Activated CD4-positive, alpha-beta T cell treated with anti-CD3 and anti-CD28 coated beads for 36 hours (primary cell): ENCODE results near the gene GHRL. TPM values are rescaled to one million over a fixed set of nuclear protein-coding genes. Genes with fewer than 3 reads are reported as not detected.

Source experiments
- ATAC-seq: fragments of 200-7000 bp; cut with Tn5 transposase; one replicate; pipeline ENCODE4 v1.10.0; 2021; ENCODE audit warnings: mild to moderate bottlenecking, moderate library complexity
- CTCF ChIA-PET: fragments of 350-600 bp; sonication (Branson Sonifier 250); formaldehyde crosslinking; loops from one replicate; lab custom pipeline; 2021; ENCODE audit warnings: antibody characterized with exemption; lab: Charles Lee
- POLR2A ChIA-PET: fragments of 350-600 bp; sonication (Branson Sonifier 250); formaldehyde crosslinking; loops from one replicate; lab custom pipeline; 2021; ENCODE audit warnings: antibody characterized with exemption, inconsistent platforms; lab: Charles Lee
- DNase-seq: peaks from one replicate; pipeline ENCODE4 v3.0.0-alpha.2; 2020
- H3K27ac Mint-ChIP-seq: one replicate; pipeline ENCODE4 v1.8.0; 2021; ENCODE audit warnings: mixed read lengths
- H3K27me3 Mint-ChIP-seq: one replicate; pipeline ENCODE4 v1.8.0; 2021; ENCODE audit warnings: mixed read lengths
- H3K36me3 Mint-ChIP-seq: one replicate; pipeline ENCODE4 v1.8.0; 2021; ENCODE audit warnings: low read depth, mixed read lengths
- H3K4me1 Mint-ChIP-seq: one replicate; pipeline ENCODE4 v1.8.0; 2021; ENCODE audit warnings: mixed read lengths
- H3K4me3 Mint-ChIP-seq: one replicate; pipeline ENCODE4 v1.8.0; 2021; ENCODE audit warnings: mild to moderate bottlenecking, moderate library complexity, mixed read lengths
- H3K9me3 Mint-ChIP-seq: one replicate; pipeline ENCODE4 v1.8.0; 2021; ENCODE audit warnings: low read depth, mixed read lengths
- intact Hi-C, 2 experiments: fragments of 100-400 bp; cut with DNase I in 1 of 2; cut with micrococcal nuclease in 1 of 2; formaldehyde crosslinking; loops; one replicate each; pipeline versions ENCODE4 v1.14.2 to v1.15.1; 2022 to 2024; cut with DNase I, micrococcal nuclease
- total RNA-seq, 2 experiments: library from RNA; stranded (reverse); gene quantifications; one replicate each; pipeline ENCODE4 v1.2.3, GENCODE V29; 2021

GHRL gene
- total RNA-seq, result under 1 TPM; 0.19 to 0.30 TPM

- Mint-ChIP-seq H3K4me3 (no peak within 1 kb of the TSS), H3K27me3 (no peaks in the 10 kb centered on the region), H3K36me3 (peaks cover 32% of the 10 kb centered on the region), H3K27ac (peak within 1 kb of the TSS; percentile 55), H3K4me1 (peaks cover 8% of the 10 kb centered on the region), H3K9me3 (no peaks in the 10 kb centered on the region)
- CTCF ChIA-PET, result interaction anchor here (0.7 to 1.3 kb wide), 4 partner anchors 9 to 235 kb away, joined by 3 to 4 read pairs (median 4); no protein-coding TSS in a partner anchor
- POLR2A ChIA-PET, result interaction anchor here (0.6 kb wide), 2 partner anchors 18 to 156 kb away, joined by 3 to 4 read pairs; no protein-coding TSS in a partner anchor
- ATAC-seq, result peak; percentile 47
- intact Hi-C loops, result no loop called here
- no peak for DNase-seq
These were observed at the start of gene GHRL for GRCh38 chr3:10292505-10293419. Gene GHRL (minus strand): TSS chr3:10292947. CDS start chr3:10290180, 2,767 bp downstream.

DNA sequence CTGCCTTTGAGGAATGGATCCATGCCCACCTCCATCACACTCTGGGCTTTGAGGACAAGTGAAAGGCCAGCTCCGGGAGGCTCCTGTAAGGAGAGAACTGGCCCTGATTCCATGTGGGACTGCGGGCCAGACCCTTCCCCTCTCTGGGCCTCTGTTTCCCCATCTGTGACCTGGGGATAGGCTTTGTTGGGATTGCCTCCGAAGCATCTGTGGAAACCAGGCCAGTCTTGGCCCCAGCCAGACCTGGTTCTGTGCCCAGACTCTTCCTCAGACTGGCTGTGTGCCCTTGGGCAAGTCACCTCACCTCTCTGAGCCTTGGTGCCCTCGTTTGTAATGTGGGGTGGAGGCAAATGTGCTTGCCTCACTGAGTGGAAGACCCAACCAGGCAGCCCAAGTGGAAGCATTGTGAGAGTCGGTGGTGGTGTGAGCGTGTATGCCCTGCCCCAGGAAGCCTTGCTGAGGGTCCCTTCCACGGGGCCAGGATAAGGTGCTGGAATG lies 49.2 kb upstream of the GHRL start:
- H3K4me3 Mint-ChIP-seq, result no peak overlapping the region
- H3K9me3 Mint-ChIP-seq, result no peaks in the 10 kb centered on the region
- H3K4me1 Mint-ChIP-seq, result no peaks in the 10 kb centered on the region
- peaks cover 2% of the 10 kb centered on the region for H3K27me3 Mint-ChIP-seq
- ChIA-PET POLR2A (no interaction called here), CTCF (interaction anchor here (0.5 kb wide), 1 partner anchor 462 kb away, joined by 3 read pairs; the partner anchor contains the start of gene CIDEC)
- intact Hi-C loops, result loop anchor here in 1 of 2 experiments (10.0 kb wide), 1 partner anchor 183 kb away; no protein-coding TSS in a partner anchor
- DNase-seq (no peak), ATAC-seq (no peak)
- H3K27ac Mint-ChIP-seq, result no peak overlapping the region
- H3K36me3 Mint-ChIP-seq, result no peaks in the 10 kb centered on the region

DNA sequence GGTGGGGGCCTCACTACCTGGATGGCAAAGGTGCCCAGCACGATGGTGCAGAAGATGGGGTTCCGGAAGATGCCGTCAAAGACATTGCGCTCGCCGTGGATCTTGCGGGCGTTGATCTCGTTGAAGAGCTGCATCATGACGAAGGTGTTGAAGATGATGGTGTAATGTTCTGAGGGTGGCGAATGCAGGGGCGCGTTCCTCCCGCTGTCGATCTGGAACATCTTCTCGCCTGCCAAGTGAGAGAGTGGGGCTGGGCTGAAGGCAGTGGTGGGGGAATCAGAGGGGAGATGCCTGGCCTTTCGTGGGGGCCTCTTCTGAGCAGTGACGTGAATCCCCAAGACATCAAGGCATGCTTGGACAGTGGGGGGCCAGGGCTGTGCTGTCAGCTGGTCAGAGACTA lies 47.7 kb upstream of the GHRL start:
- ChIA-PET CTCF (interaction anchor here (1.3 to 1.6 kb wide), 2 partner anchors 9 to 398 kb away, joined by 3 to 5 read pairs; no protein-coding TSS in a partner anchor), POLR2A (no interaction called here)
- Mint-ChIP-seq H3K36me3 (no peaks in the 10 kb centered on the region), H3K4me3 (no peak overlapping the region), H3K27ac (no peak overlapping the region), H3K27me3 (peaks cover 2% of the 10 kb centered on the region), H3K9me3 (no peaks in the 10 kb centered on the region), H3K4me1 (no peaks in the 10 kb centered on the region)
- DNase-seq, result no peak
- intact Hi-C loops, result loop anchor here in 1 of 2 experiments (10.0 kb wide), 1 partner anchor 184 kb away; no protein-coding TSS in a partner anchor
- ATAC-seq, result no peak

DNA sequence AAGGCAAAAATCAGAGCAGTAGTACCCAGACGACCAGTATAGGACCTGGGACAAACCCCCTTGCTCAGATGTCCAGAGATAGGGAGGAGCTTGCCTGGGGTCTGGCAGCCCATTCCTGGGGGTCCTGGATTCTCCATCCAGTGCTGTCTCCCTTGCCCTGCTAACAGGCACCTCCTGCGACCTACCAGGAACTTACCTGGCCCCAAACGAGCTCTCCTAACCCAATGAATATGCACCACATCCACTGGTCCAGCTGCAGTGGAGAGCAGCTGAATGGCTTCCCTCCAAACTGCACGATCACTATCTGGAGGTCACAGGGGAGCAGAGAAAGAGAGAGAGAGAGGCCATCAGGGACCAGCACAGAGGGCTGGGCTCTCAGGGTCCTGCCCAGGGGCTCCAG lies 47.3 kb upstream of the GHRL start:
- H3K27ac Mint-ChIP-seq, result no peak overlapping the region
- peaks cover 2% of the 10 kb centered on the region for H3K27me3 Mint-ChIP-seq
- DNase-seq, result no peak
- no peaks in the 10 kb centered on the region for H3K9me3 Mint-ChIP-seq
- POLR2A ChIA-PET, result no interaction called here
- H3K36me3 Mint-ChIP-seq, result no peaks in the 10 kb centered on the region
- H3K4me1 Mint-ChIP-seq, result no peaks in the 10 kb centered on the region
- CTCF ChIA-PET, result interaction anchor here (0.9 to 1.6 kb wide), 3 partner anchors 9 to 399 kb away, joined by 3 to 5 read pairs (median 3); no protein-coding TSS in a partner anchor
- no peak overlapping the region for H3K4me3 Mint-ChIP-seq
- ATAC-seq, result no peak
- intact Hi-C loops, result loop anchor here in 1 of 2 experiments (10.0 kb wide), 1 partner anchor 185 kb away; no protein-coding TSS in a partner anchor

- H3K27me3 Mint-ChIP-seq, result peaks cover 2% of the 10 kb centered on the region
- no peaks in the 10 kb centered on the region for H3K4me1 Mint-ChIP-seq
- DNase-seq (no peak), ATAC-seq (no peak)
- no peak overlapping the region for H3K27ac Mint-ChIP-seq
- intact Hi-C loops, result no loop called here
- no peaks in the 10 kb centered on the region for H3K9me3 Mint-ChIP-seq
- H3K36me3 Mint-ChIP-seq, result no peaks in the 10 kb centered on the region
- H3K4me3 Mint-ChIP-seq, result no peak overlapping the region
- CTCF ChIA-PET, result interaction anchor here (0.6 to 1.6 kb wide), 4 partner anchors 10 to 400 kb away, joined by 3 to 5 read pairs (median 3); no protein-coding TSS in a partner anchor
- POLR2A ChIA-PET, result no interaction called here
These were observed 46.7 kb upstream of the GHRL start for GRCh38 chr3:10339376-10339955.

DNA sequence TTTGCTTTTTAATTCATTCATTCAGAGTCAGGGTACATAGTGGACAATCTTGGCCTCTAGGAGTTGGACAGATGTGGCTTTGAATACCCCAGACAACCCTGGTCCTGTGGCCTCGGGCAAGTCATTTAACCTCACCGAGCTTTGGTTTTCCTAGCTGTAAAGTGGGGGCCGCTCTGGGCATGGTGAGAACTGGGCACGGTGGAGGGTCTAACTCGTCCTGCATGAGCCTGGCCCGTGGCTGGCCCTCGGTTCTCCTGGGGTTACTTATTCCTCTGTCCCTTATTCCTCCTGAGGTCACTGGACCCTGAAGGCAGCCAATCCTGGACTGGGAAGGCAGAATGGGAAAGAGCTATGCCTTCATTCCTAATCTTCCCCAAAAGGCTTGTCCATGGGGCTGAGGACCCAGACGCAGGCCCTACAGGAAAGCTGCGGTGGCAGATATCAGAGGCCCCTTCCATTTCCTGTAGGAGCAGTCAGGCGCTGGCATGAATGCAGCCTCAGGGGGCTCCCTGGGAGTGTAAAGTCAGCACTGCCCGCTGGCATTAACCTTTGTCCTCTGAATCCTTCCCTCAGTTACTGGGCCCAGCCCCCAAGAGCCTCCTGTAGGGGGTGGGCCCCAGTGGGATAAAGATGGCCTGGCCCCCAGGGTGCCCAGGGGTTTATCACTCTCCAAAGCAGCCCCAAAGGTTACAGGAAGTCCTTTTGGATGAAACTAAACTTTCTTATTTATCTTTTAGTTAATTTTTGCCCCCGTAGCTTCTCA lies 46.0 kb upstream of the GHRL start:
- H3K27ac Mint-ChIP-seq, result no peak overlapping the region
- DNase-seq, result no peak
- intact Hi-C loops, result no loop called here
- ATAC-seq, result no peak
- no peaks in the 10 kb centered on the region for H3K9me3 Mint-ChIP-seq
- H3K4me3 Mint-ChIP-seq, result no peak overlapping the region
- H3K4me1 Mint-ChIP-seq, result no peaks in the 10 kb centered on the region
- H3K27me3 Mint-ChIP-seq, result no peaks in the 10 kb centered on the region
- CTCF ChIA-PET, result interaction anchor here (0.6 to 1.6 kb wide), 3 partner anchors 10 to 400 kb away, joined by 3 to 5 read pairs (median 3); no protein-coding TSS in a partner anchor
- POLR2A ChIA-PET, result no interaction called here
- no peaks in the 10 kb centered on the region for H3K36me3 Mint-ChIP-seq

GRCh38 chr3:10338164-10338470 lies 45.4 kb upstream of the GHRL start:
- intact Hi-C loops, result no loop called here
- no peaks in the 10 kb centered on the region for H3K4me1 Mint-ChIP-seq
- ChIA-PET POLR2A (no interaction called here), CTCF (no interaction called here)
- H3K27ac Mint-ChIP-seq, result no peak overlapping the region
- H3K4me3 Mint-ChIP-seq, result no peak overlapping the region
- no peak for DNase-seq
- H3K9me3 Mint-ChIP-seq, result no peaks in the 10 kb centered on the region
- no peaks in the 10 kb centered on the region for H3K36me3 Mint-ChIP-seq
- H3K27me3 Mint-ChIP-seq, result no peaks in the 10 kb centered on the region
- no peak for ATAC-seq

DNA sequence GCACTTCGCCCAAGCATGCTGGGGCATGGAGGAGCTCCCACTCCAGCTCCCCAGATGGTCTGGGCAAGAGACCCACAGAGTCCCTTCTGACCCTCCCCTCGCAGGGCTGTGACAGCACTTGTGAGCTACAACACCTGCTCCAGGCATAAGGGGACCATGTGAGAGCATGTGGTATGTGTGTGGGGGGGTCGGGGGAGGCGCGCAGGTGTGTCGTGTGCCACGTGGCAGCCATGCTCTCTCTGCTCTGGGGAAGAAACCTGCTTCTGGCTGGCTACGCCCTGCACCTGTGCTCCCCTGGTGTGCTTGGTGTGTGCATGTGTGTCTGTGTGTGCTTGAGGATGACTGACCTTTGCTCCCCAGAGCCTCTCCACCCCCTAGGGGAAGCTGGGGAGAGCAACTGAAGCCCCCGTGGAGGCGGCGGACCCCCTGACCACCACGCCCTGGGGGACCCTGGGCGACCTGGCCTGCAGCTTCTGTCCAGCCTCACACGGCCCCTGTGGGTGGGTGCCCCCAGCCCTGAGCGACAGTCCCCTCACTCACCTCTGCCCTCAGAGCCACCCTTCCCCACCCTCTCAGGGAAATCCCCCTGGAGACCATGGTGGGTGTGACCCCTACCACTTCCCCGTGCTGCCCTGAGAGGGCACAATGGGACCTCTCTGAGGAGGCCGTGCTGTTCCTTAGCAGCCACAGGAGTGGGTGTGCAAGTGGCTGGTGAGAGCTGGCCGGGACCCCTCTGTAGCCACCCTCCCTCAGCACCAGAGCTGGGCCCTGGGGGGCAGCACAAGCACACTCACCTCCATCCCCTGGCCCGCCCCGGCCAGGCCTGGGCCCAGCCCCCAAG lies 44.8 kb upstream of the GHRL start:
- H3K36me3 Mint-ChIP-seq, result no peaks in the 10 kb centered on the region
- H3K4me3 Mint-ChIP-seq, result no peak overlapping the region
- DNase-seq (no peak), ATAC-seq (no peak)
- intact Hi-C loops, result no loop called here
- H3K4me1 Mint-ChIP-seq, result no peaks in the 10 kb centered on the region
- peaks cover 2% of the 10 kb centered on the region for H3K27me3 Mint-ChIP-seq
- ChIA-PET CTCF (no interaction called here), POLR2A (no interaction called here)
- no peak overlapping the region for H3K27ac Mint-ChIP-seq
- no peaks in the 10 kb centered on the region for H3K9me3 Mint-ChIP-seq

DNA sequence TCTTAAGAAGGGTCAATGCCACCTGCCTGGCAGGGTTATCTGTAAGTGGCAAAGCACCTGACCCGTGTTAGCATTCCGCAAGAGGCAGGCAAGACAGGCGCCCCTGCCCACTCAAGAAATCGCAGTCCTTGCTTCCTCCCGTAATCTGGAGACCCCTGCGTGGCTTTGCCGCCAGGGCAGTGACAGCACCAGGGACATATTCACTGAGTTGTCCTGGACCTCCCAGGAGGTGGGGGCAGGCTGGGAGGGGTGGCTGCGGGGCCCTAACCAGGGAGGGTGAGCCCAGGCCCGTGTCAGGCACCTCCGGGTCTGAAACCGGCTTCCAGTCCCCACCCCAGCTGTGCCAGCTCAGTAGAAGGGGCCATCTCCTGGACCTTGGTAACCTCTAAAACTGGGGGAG lies 44.0 kb upstream of the GHRL start:
- Mint-ChIP-seq H3K36me3 (no peaks in the 10 kb centered on the region), H3K4me1 (no peaks in the 10 kb centered on the region), H3K27me3 (peaks cover 7% of the 10 kb centered on the region), H3K27ac (no peak overlapping the region), H3K9me3 (no peaks in the 10 kb centered on the region), H3K4me3 (no peak overlapping the region)
- POLR2A ChIA-PET, result no interaction called here
- intact Hi-C loops, result no loop called here
- DNase-seq (no peak), ATAC-seq (no peak)
- CTCF ChIA-PET, result no interaction called here

DNA sequence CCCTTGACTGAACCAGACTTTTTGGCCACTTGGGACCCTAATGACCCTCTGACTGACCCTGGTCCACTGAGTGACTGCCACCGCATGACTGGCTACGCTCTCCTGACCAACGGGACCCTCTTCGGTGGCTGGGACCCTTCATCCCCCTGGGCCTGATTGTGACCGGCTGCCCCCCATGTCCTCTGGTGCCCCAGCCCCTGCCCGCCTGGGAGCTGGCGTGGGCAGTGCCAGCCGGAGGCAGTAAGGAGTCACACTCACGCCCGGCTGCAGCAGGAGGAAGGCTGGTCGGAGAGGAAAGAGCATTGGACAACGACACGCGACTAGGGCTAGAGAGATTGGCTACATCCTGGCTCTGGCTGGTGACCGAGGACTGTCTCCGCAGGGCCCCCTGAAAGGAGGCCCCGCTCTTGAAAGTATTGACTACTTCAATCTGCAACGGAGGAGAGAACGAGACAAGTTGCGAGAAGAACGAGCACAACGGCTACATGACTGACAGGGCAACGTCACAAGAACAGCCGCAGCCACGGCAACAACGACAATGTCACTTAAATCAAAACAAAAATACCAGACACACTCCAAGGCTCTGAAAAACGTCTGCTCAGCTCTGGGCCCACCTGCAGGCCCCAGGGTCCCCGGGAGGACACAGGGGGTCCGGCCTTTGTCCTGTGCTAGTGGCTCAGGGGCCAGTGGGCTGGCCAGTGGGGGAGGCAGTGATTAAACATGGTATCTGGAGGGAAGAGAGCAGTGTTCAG lies 43.3 kb upstream of the GHRL start:
- Mint-ChIP-seq H3K27ac (no peak overlapping the region), H3K27me3 (peaks cover 9% of the 10 kb centered on the region), H3K36me3 (no peaks in the 10 kb centered on the region), H3K9me3 (no peaks in the 10 kb centered on the region), H3K4me1 (no peaks in the 10 kb centered on the region), H3K4me3 (no peak overlapping the region)
- intact Hi-C loops, result no loop called here
- ChIA-PET CTCF (no interaction called here), POLR2A (no interaction called here)
- ATAC-seq (no peak), DNase-seq (no peak)
